ENCODE results near the gene TRAM2. TPM values are rescaled to one million over a fixed set of nuclear protein-coding genes. Genes with fewer than 3 reads are reported as not detected.

TRAM2 gene
- total and polyA plus RNA-seq, 2 of the 13 experiments (the other 11 are each of a cell fraction or from before 2014, with no cell fraction given) = 49.1 to 72.5 TPM

GRCh38 chr6:52576054-52576391, 837 bp downstream of the TRAM2 start:
- DNase-seq (ENCODE audit: low spot score) (no peak), ATAC-seq (peak; percentile 1; the same call in 2 of the 3 replicates), FAIRE-seq (no peak)
- Histone ChIP-seq H4K20me1 (ENCODE audit: insufficient read depth, low read length) (peaks cover 54% of the 10 kb centered on the region), H3K79me2 (ENCODE audit: insufficient read depth, low read length) (peaks cover 58% of the 10 kb centered on the region), H3K36me3 (replicated peaks in 1 of 2; ENCODE audit: control insufficient read depth in 1 of 2, insufficient read depth in 2 of 2, low read length in 2 of 2) (peaks cover 0 to 24% of the 10 kb centered on the region in 2 experiments; a peak in 3 of 5 replicates), H3K4me3 (replicated peaks in 1 of 3; ENCODE audit: insufficient read depth in 1 of 3, low read depth in 2 of 3, low read length in 3 of 3) (peak overlapping the region; percentile 82 to 97 (median 89)), H3K9ac (ENCODE audit: insufficient read depth, low read depth, low read length) (peak overlapping the region; percentile 87), H3K4me1 (ENCODE audit: insufficient read depth, low read length) (peaks cover 65% of the 10 kb centered on the region), H3K27ac (ENCODE audit: extremely low read length, insufficient read depth, low read length) (peak overlapping the region; percentile 79), H3K27me3 (ENCODE audit: control insufficient read depth in 1 of 2, insufficient read depth in 2 of 2, low read length in 2 of 2) (no peaks in the 10 kb centered on the region; a peak in 1 of 5 replicates), H2AFZ (ENCODE audit: low read length) (no peak overlapping the region), H3K4me2 (ENCODE audit: low read depth, low read length) (peak overlapping the region; percentile 97), H3K9me3 (ENCODE audit: low read length) (no peaks in the 10 kb centered on the region)
- 3% methylated on average over 8 of the region's 8 CpGs for WGBS (ENCODE audit: low lambda C conversion rate)
- in situ Hi-C loops (cut with HindIII; ENCODE audit: extremely low pct_ligation_motif_present, low pct_unique_long_range_greater_than_20kb) (loop anchor here (5.0 kb wide), 1 partner anchor 59 kb away; no protein-coding TSS in a partner anchor), intact Hi-C loops (cut with micrococcal nuclease; ENCODE audit: unreplicated experiment) (loop anchor here (1.0 to 2.0 kb wide), 6 partner anchors 22 to 160 kb away; partner anchors contain the start of gene EFHC1)
- BruUV-seq (replicated peaks) = no TSS peak
- ChIA-PET CTCF (ENCODE audit: low intra/inter-chr PET ratio, low total read pairs) (interaction anchor here (0.7 to 3.4 kb wide), 4 partner anchors 14 to 87 kb away, joined by 3 to 48 read pairs (median 15); no protein-coding TSS in a partner anchor), POLR2A (interaction anchor here (0.8 to 5.7 kb wide), 18 partner anchors 9 to 158 kb away, joined by 3 to 133 read pairs (median 7); partner anchors contain the start of gene EFHC1)
- TF ChIP-seq ZFP62 (CRISPR knock-in tag; IDR thresholded peaks at IDR 0.05) (0 out of 2 replicates have a peak, but pooled peaks have one; percentile 48), ZNF256 (CRISPR knock-in tag; conservative IDR thresholded peaks at IDR 0.05) (peak; percentile 78; the same call in 1 of the 2 replicates), HOXA9 (CRISPR knock-in tag; IDR thresholded peaks at IDR 0.05; ENCODE audit: borderline replicate concordance) (0 out of 2 replicates have a peak, but pooled peaks have one; percentile 2), ZSCAN12 (CRISPR knock-in tag; IDR thresholded peaks at IDR 0.05) (0 out of 2 replicates have a peak, but pooled peaks have one; percentile 40), ZNF713 (CRISPR knock-in tag; IDR thresholded peaks at IDR 0.05) (0 out of 2 replicates have a peak, but pooled peaks have one; percentile 8), ZBTB40 (IDR thresholded peaks at IDR 0.05) (no peak), ZBTB40 (CRISPR knock-in tag; IDR thresholded peaks at IDR 0.05) (no peak), RFX3 (CRISPR knock-in tag; IDR thresholded peaks at IDR 0.05) (no peak), ZFAT (CRISPR knock-in tag; conservative IDR thresholded peaks at IDR 0.05) (no peak)
- TF ChIP-seq, protein P1, sequence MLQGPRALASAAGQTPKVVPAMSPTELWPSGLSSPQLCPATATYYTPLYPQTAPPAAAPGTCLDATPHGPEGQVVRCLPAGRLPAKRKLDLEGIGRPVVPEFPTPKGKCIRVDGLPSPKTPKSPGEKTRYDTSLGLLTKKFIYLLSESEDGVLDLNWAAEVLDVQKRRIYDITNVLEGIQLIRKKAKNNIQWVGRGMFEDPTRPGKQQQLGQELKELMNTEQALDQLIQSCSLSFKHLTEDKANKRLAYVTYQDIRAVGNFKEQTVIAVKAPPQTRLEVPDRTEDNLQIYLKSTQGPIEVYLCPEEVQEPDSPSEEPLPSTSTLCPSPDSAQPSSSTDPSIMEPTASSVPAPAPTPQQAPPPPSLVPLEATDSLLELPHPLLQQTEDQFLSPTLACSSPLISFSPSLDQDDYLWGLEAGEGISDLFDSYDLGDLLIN (CRISPR knock-in tag; IDR thresholded peaks at IDR 0.05; ENCODE audit: borderline replicate concordance) = peak; percentile 63; the same call in 1 of the 2 replicates
- TF ChIP-seq, protein P2, sequence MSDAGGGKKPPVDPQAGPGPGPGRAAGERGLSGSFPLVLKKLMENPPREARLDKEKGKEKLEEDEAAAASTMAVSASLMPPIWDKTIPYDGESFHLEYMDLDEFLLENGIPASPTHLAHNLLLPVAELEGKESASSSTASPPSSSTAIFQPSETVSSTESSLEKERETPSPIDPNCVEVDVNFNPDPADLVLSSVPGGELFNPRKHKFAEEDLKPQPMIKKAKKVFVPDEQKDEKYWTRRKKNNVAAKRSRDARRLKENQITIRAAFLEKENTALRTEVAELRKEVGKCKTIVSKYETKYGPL (CRISPR knock-in tag; IDR thresholded peaks at IDR 0.05) = 0 out of 2 replicates have a peak, but pooled peaks have one; percentile 18
- TF ChIP-seq, protein P3, sequence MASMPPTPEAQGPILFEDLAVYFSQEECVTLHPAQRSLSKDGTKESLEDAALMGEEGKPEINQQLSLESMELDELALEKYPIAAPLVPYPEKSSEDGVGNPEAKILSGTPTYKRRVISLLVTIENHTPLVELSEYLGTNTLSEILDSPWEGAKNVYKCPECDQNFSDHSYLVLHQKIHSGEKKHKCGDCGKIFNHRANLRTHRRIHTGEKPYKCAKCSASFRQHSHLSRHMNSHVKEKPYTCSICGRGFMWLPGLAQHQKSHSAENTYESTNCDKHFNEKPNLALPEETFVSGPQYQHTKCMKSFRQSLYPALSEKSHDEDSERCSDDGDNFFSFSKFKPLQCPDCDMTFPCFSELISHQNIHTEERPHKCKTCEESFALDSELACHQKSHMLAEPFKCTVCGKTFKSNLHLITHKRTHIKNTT (CRISPR knock-in tag; IDR thresholded peaks at IDR 0.05) = 0 out of 2 replicates have a peak, but pooled peaks have one; percentile 26

Measured in HepG2 (cell line).